Smooth muscle cell of bladder (primary cell): Measurements from ENCODE around the gene PPP4R3B. TPM values are rescaled to one million over a fixed set of nuclear protein-coding genes. Genes with fewer than 3 reads are reported as not detected.

Experiments
- total RNA-seq: library from RNA; depleted of rRNA; stranded (reverse); fragments of >200 nt; gene quantifications from 2 replicates; pipeline ENCODE4 v1.2.3, GENCODE V29; 2014

PPP4R3B gene
- 34.6 and 47.9 TPM in 2 replicates for total RNA-seq

GRCh38 chr2:55617175-55618024 lies at the start of gene PPP4R3B:
TSS of gene PPP4R3B (minus strand) at chr2:55617622. CDS start at chr2:55617285, 337 bp downstream.

Other genes starting within 250 kb of the PPP4R3B start
- 23.6 and 27.5 TPM in 2 replicates for gene CCDC88A, start 197.8 kb downstream of the PPP4R3B start, total RNA-seq
- gene CFAP36, start 97.9 kb downstream of the PPP4R3B start, total RNA-seq = 25.0 and 27.9 TPM in 2 replicates
- 13.4 and 19.7 TPM in 2 replicates for gene PNPT1, start 76.2 kb upstream of the PPP4R3B start, total RNA-seq